ENCODE data around the gene PDIA4.

- TF ChIP-seq POLR2A (IDR thresholded peaks at IDR 0.05) (no peak), CTCF (IDR thresholded peaks at IDR 0.05) (no peak)
These were observed 61.3 kb downstream of the PDIA4 start for GRCh38 chr7:148967032-148967372.
